Activated CD4-positive, alpha-beta T cell treated with anti-CD3 and anti-CD28 coated beads, Interleukin-2, amount 50 U/mL, for 16 hours (primary cell): ENCODE measurements around the gene FZR1.
"Not testable (repeated sequence)": the region's sequence is repeated elsewhere in the genome, so short reads cannot be mapped to it uniquely, and the experiment has no call there.

ENCODE experiments used
- DNase-seq: peaks from one replicate; pipeline ENCODE4 v3.0.0-alpha.2; 2020

FZR1 gene

DNA sequence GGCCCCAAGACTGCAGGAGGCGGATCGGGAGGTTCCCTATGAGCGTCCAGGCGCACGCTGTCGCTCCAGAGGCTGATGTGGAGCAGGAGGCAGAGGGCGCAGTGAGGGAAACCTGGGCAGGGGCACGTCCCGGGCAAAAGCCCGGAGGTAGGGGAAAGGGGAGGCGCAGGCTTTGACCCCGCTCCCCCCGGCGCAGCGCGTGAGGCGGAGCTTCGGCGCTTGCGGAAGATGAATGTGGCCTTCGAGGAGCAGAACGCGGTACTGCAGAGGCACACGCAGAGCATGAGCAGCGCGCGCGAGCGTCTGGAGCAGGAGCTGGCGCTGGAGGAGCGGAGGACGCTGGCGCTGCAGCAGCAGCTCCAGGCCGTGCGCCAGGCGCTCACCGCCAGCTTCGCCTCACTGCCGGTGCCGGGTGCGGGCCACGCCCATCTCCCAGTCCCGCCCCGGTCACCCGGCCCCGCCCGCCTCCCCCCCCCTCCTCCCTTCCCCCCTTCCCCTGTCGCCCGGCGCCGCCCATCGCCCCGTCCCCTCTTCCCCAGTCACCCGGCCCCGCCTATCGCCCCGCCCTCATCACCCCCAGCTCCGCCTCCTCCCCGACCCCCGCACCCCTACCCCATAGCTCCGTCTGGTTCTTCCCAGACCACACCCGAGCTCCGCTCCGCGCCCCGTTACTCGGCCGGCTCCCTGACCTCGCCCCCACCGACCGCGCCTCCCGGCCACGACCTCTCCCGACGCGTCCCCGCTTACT lies 70.8 kb downstream of the FZR1 start:
- no peak for DNase-seq

GRCh38 chr19:3577723-3578344 lies 71.7 kb downstream of the FZR1 start:
- no peak for DNase-seq

DNA sequence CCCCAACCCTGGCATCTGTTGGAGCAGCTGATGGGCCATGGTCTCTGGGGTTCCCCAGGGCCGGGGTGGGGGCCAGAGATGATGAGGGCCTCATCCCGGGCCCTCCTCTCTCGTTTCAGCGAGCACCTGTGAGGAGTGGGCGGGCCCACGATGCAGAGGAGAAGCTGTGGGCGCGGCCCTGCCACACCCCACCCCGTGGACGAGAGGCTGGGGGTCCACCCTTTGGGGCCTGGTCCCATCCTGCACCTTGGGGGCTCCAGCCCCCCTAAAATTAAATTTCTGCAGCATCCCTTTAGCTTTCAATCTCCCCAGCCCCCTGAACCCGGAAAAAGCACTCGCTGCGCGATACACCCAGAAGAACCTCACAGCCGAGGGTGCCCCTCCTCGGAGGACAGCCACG lies 72.3 kb downstream of the FZR1 start:
- DNase-seq: no peak

DNA sequence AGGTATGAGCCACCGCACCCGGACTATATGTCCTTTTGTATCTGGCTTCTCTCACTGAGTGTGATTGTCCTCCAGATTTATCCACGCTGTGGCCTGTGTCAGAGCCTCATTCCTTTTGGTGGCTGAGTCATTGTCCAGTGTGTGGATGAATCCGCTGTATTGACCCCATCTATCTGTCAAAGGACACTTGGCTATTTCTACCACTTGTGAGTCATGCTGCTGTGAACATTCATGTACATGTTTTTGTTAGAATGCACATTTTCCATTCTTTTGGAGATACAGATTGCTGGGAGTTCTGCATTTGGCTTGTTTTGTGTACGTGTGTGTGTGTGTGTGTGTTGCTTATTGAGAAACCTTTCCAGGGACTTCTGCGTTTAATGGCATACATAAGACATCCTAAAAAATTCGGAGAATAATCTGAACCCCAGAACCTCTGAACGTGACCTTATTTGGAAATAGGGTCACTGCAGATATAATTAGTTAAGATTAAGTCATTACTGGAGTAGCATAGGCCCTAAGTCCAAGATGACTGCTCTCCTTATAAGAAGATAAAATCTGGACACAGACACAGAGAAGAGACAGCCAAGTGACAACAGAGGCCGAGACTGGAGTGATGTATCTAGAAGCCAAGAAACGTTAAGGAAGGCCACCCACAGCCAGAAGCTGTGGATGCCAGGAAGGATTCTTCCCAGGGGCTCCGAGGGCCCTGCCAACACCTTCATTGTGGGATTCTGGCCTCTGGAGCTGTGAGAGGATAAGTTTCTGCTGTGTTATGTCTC lies 74.2 kb downstream of the FZR1 start:
- no peak for DNase-seq

DNA sequence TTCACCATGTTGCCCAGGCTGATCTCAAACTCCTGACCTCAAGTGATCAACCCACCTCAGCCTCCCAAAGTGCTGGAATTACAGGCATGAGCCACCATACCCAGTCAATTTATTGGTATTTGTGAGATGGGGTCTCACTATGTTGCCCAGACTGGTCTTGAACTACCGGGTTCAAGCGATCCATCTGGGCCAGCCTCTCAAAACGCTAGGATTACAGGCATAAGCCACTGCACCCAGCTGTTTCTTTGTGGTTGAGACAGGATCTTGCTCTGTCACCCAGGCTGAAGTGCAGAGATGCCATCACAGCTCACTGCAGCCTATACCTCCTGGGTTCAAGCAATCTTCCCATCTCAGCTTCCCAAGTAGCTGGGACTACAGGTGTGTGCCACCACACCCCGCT lies 75.7 kb downstream of the FZR1 start:
- not testable (repeated sequence) for DNase-seq

GRCh38 chr19:3584036-3584802 lies 78.1 kb downstream of the FZR1 start:
- DNase-seq: not testable (repeated sequence)

GRCh38 chr19:3585301-3586126 lies 79.4 kb downstream of the FZR1 start, which contains the start of gene GIPC3:
Gene GIPC3, plus strand, starts transcription at chr19:3585478. Its CDS starts 120 bp downstream, at chr19:3585598.
- DNase-seq: no peak

DNA sequence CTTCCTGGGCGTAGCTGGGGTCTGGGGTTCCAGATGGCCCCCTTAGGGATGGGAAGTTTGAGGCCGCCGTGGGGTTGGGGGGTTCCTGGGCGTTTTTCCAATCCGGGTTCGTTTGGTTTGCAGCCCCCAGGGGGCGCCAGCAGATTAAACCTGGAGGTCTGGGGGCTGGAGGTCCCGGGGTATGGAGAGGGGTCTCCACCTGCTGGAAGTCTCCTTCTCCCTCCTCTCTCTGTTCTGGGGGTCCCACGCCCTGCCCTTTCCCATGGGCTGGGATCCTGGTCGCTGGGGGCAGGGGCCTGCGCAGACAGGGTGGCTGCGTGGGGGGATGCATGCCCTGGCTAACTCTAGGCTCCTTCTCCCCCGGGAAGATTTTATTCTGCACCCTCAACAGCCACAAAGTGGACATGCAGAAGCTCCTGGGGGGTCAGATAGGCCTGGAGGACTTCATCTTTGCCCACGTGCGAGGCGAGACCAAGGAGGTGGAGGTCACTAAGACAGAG lies 80.1 kb downstream of the FZR1 start:
- DNase-seq: no peak

DNA sequence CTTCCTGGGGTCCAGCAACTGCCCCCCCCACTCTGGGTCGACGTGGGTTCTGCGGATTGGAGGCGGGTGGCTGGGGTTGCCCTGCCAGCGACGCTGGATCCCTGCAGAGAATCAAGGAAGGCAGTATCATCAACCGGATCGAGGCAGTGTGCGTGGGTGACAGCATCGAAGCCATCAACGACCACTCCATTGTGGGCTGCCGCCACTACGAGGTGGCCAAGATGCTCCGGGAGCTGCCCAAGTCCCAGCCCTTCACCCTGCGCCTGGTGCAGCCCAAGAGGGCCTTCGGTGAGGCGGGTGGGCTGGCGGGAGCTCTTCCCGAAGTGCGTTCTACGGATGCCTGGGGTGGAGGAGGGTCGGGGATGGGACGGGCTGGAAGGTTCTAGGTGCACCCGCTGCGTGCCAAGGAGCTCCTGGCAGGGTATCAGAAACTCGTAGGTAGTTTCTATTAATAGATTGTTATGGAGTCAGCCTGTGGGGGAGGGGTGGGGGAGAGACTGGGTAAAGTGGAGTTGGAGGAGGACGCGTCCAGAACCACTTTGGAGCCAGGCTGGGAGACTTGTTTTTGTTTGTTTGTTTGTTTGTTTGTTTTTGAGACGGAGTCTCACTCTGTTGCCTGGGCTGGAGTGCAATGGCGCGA lies 80.7 kb downstream of the FZR1 start:
- no peak for DNase-seq
